ENCODE measurements around the gene MAGI1. TPM values are rescaled to one million over a fixed set of nuclear protein-coding genes. Genes with fewer than 3 reads are reported as not detected.
A peak's percentile ranks its signal among the peaks of the same experiment; 100 is the strongest.

MAGI1 gene
- total RNA-seq, 1 donor, result 0.27 TPM

- no peak for DNase-seq (ENCODE audit: low read depth in 2 of 3, low spot score in 2 of 3)
Measured at GRCh38 chr3:65777050-65777449, 261.7 kb downstream of the MAGI1 start.

GRCh38 chr3:65776494-65776893 is 262.2 kb downstream of the MAGI1 start:
- no peak for DNase-seq (ENCODE audit: low read depth in 2 of 3, low spot score in 2 of 3)

- no peak for DNase-seq (ENCODE audit: low read depth in 2 of 3, low spot score in 2 of 3)
Measured at GRCh38 chr3:65776081-65776480, 262.6 kb downstream of the MAGI1 start.

- DNase-seq (ENCODE audit: low read depth in 2 of 3, low spot score in 2 of 3), result no peak
Measured at GRCh38 chr3:65772758-65773157, 266.0 kb downstream of the MAGI1 start.

GRCh38 chr3:65767551-65767950 is 271.2 kb downstream of the MAGI1 start:
- no peak for DNase-seq (ENCODE audit: low read depth in 2 of 3, low spot score in 2 of 3)

GRCh38 chr3:65762235-65762580 is 276.5 kb downstream of the MAGI1 start:
- no peak for DNase-seq (ENCODE audit: low read depth in 2 of 3, low spot score in 2 of 3)

- DNase-seq (ENCODE audit: low read depth in 2 of 3, low spot score in 2 of 3), result no peak
Measured at GRCh38 chr3:65761446-65762234, 277.1 kb downstream of the MAGI1 start.

GRCh38 chr3:65758876-65759598 is 279.7 kb downstream of the MAGI1 start:
- peak in 1 of 3 donors; percentile 17 for DNase-seq (ENCODE audit: low read depth in 2 of 3, low spot score in 2 of 3)

GRCh38 chr3:65758438-65758837 is 280.3 kb downstream of the MAGI1 start:
- DNase-seq (ENCODE audit: low read depth in 2 of 3, low spot score in 2 of 3), result no peak

- DNase-seq (ENCODE audit: low read depth in 2 of 3, low spot score in 2 of 3), result no peak
Measured at GRCh38 chr3:65752636-65753035, 286.1 kb downstream of the MAGI1 start.

GRCh38 chr3:65751123-65751700 is 287.5 kb downstream of the MAGI1 start:
- peak in 1 of 3 donors; percentile 3 for DNase-seq (ENCODE audit: low read depth in 2 of 3, low spot score in 2 of 3)

- no peak for DNase-seq (ENCODE audit: low read depth in 2 of 3, low spot score in 2 of 3)
Measured at GRCh38 chr3:65749066-65749465, 289.7 kb downstream of the MAGI1 start.

- DNase-seq (ENCODE audit: low read depth in 2 of 3, low spot score in 2 of 3), result no peak
Measured at GRCh38 chr3:65748326-65748725, 290.4 kb downstream of the MAGI1 start.

- no peak for DNase-seq (ENCODE audit: low read depth in 2 of 3, low spot score in 2 of 3)
Measured at GRCh38 chr3:65746848-65747247, 291.9 kb downstream of the MAGI1 start.

GRCh38 chr3:65745306-65745705 is 293.4 kb downstream of the MAGI1 start:
- no peak for DNase-seq (ENCODE audit: low read depth in 2 of 3, low spot score in 2 of 3)

GRCh38 chr3:65742914-65743313 is 295.8 kb downstream of the MAGI1 start:
- DNase-seq (ENCODE audit: low read depth in 2 of 3, low spot score in 2 of 3), result no peak

- no peak for DNase-seq (ENCODE audit: low read depth in 2 of 3, low spot score in 2 of 3)
Measured at GRCh38 chr3:65741540-65741939, 297.2 kb downstream of the MAGI1 start.

GRCh38 chr3:65739901-65740541 is 298.7 kb downstream of the MAGI1 start:
- no peak for DNase-seq (ENCODE audit: low read depth in 2 of 3, low spot score in 2 of 3)

GRCh38 chr3:65734792-65735191 is 303.9 kb downstream of the MAGI1 start:
- no peak for DNase-seq (ENCODE audit: low read depth in 2 of 3, low spot score in 2 of 3)

- DNase-seq (ENCODE audit: low read depth in 2 of 3, low spot score in 2 of 3), result no peak
Measured at GRCh38 chr3:65734382-65734781, 304.3 kb downstream of the MAGI1 start.

GRCh38 chr3:65733459-65733858 is 305.3 kb downstream of the MAGI1 start:
- DNase-seq (ENCODE audit: low read depth in 2 of 3, low spot score in 2 of 3), result no peak

All from hematopoietic multipotent progenitor cell (in vitro differentiated cells).